GM12801 (cell line): ENCODE data around the gene WFS1.

Experiments
- CTCF ChIP-seq: IDR thresholded peaks from one replicate; pipeline ENCODE4 v1.5.1; 2011; ENCODE audit warnings: control low read depth; ENCODE audit not compliant: insufficient read length; ENCODE audit errors: extremely low read depth

Gene WFS1

GRCh38 chr4:6231663-6232165, 37.9 kb upstream of the WFS1 start:
- no peak for TF ChIP-seq CTCF

GRCh38 chr4:6232836-6233785, 36.5 kb upstream of the WFS1 start:
- no peak for TF ChIP-seq CTCF

GRCh38 chr4:6233929-6234328, 35.7 kb upstream of the WFS1 start:
- TF ChIP-seq CTCF: no peak

- no peak for TF ChIP-seq CTCF
Observed at GRCh38 chr4:6235012-6235411, 34.6 kb upstream of the WFS1 start.

GRCh38 chr4:6235901-6236640, 33.6 kb upstream of the WFS1 start:
- no peak for TF ChIP-seq CTCF

- TF ChIP-seq CTCF: no peak
Observed at GRCh38 chr4:6236816-6237390, 32.7 kb upstream of the WFS1 start.

GRCh38 chr4:6239486-6239885, 30.2 kb upstream of the WFS1 start:
- TF ChIP-seq CTCF: no peak
